Choroid plexus epithelial cell (primary cell): Measurements from ENCODE around the gene ROGDI.

Experiments used
- DNase-seq: peaks from one replicate; pipeline ENCODE4 v3.0.0-alpha.2; 2010; ENCODE audit warnings: low read depth
- H3K4me3 ChIP-seq: 2 replicates; pipeline ENCODE4 v1.5.1; 2011; ENCODE audit warnings: low read depth, mild to moderate bottlenecking, control low read depth, low read length, moderate library complexity
- CTCF ChIP-seq: conservative IDR thresholded peaks from 2 replicates; pipeline ENCODE4 v1.5.1; 2011; ENCODE audit warnings: low read depth, mild to moderate bottlenecking, control low read depth, inconsistent platforms, low read length, moderate library complexity

ROGDI gene

GRCh38 chr16:4813251-4814003 is 11.0 kb upstream of the ROGDI start:
- no peak overlapping the region for H3K4me3 ChIP-seq
- TF ChIP-seq CTCF, result no peak
- DNase-seq, result no peak

DNA sequence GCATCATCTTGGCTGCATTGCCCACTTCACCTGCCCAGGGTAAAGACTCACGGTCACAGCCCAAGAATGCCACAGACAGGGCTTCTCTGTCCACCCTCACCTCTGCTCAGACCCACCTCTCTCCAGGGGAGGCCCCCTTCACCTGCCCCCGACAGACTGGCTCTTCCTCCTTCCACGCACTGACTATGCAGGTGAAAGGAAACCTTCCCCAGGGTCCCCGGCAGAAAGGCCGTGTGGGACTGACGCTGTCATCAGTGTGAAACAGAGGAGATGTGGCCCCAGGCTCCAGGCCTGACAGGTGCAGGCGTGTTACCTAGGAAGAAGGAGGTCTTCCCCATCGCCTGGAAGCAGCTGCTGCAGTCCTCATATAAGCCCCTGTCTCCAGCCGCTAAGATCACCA is 9.3 kb upstream of the ROGDI start:
- TF ChIP-seq CTCF, result no peak
- no peak overlapping the region for H3K4me3 ChIP-seq
- DNase-seq, result no peak

DNA sequence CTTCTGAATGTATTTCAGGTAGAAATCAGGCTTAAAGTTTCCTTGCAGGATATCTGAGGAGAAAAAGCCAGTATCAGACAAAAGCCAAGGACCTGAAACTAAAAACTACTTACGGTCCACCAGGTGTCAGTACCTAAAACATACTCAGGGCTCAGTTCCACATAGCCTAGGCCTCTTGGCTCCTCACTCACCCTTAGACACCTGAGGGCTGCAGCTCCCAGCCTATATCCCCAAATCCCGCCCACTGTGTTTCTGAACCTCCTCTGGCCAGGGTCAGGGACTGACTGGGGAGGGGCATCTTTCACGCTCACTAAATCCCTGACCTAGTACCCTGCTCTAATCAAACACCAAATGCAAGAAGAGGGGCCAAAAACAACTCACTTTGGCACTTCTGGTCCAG is 8.8 kb upstream of the ROGDI start:
- no peak for TF ChIP-seq CTCF
- H3K4me3 ChIP-seq, result no peak overlapping the region
- DNase-seq, result no peak

DNA sequence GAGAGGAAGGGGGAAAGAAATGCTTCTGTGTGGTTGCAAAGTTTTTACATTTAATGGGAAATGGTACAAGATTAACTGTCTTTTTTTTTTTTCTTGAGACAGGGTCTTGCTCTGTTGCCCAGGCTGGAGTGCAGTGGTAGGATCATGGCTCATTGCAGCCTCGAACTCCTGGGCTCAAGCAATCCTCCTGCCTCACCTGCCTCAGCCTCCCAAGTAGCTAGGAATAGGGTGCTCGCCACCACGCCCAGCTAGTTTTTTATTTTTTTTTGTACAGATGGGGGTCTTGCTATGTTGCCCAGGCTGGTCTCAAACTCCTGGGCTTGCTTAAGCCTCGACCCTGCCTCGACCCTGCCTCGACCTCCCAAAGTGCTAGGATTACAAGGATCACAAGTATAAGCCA is 3.8 kb upstream of the ROGDI start:
- TF ChIP-seq CTCF, result no peak
- H3K4me3 ChIP-seq, result no peak overlapping the region
- no peak for DNase-seq

DNA sequence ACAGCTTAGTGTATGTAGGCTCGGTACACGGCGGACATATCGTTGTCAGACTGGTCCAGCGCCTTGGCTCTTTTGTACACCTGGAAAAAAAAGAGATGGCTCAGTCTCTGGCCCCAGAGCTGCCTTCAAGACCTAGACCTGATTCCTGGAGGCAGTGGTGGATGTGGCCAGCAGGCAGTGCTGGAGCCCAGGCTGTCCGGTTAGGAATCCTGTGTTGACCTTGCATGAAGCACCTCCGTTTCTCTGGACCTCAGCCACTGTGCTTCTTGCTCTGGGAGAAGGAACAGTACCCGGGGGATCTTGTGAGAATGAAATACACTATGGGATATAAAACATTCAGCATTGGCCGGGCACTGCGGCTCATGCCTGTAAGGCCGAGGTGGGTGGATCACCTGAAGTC is 2.8 kb upstream of the ROGDI start:
- TF ChIP-seq CTCF, result peak; percentile 3
- no peak overlapping the region for H3K4me3 ChIP-seq
- no peak for DNase-seq

DNA sequence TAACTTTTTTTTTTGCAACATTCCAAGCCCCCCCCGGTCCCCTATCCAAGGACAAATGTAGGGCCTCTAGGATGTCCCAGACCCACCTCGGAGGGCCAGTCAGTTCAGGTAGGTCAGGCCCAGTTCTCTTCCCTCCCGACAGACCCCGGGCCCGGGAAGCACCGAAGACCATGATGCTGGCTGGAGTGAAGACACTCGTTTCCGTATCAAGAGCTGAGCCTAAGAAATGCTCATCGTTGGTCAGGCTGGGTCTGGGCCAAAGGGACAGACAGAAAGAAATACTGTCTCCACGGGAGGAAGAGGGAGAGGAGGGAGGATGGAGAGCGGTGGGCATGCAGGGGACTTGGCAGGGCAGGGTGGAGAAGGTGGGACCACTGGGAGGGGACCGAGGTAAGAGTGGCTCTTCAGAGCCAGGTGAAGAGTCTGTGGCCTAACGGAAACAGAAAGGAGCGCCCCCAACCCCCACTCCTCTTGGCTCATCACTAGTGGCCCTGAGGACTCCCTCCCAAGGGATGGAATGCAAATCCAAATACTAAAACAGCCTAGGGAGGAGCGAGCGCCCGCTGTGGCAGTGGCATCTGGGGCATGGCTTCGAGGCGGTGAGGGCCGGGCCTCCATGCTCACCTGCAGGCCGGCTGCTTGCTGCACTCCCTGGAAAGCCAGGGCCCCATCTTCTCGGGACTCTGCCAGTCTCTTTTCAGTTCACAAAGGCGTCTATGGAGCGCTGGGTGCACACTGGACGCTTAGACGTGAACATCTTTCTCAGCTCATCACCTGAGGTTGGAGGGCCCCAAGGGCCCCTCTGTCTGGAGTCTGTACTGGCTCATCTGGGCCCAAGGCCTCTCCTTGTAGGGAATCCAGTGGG is 1.7 kb upstream of the ROGDI start:
- DNase-seq, result no peak
- no peak overlapping the region for H3K4me3 ChIP-seq
- no peak for TF ChIP-seq CTCF
